ENCODE results near the gene OBP2B. TPM values are rescaled to one million over a fixed set of nuclear protein-coding genes. Genes with fewer than 3 reads are reported as not detected.
"Not testable (repeated sequence)": the region's sequence is repeated elsewhere in the genome, so short reads cannot be mapped to it uniquely, and the experiment has no call there.

OBP2B gene
- polyA plus RNA-seq, 3 donors: not detected

GRCh38 chr9:133186736-133187135 is 22.3 kb downstream of the OBP2B start:
- H3K27ac ChIP-seq (ENCODE audit: low read depth, low read length): no peak overlapping the region
- 91 to 94% (median 93%) methylated on average over 6 of the region's 6 CpGs for WGBS, 3 donors

- no peak overlapping the region for H3K27ac ChIP-seq (ENCODE audit: low read depth, low read length)
- WGBS, 3 donors: 5 to 14% (median 5%) methylated on average over 7 of the region's 8 CpGs
These were observed 24.1 kb downstream of the OBP2B start for GRCh38 chr9:133184971-133185370.

- WGBS, 3 donors: 75 to 90% (median 87%) methylated on average over 5 of the region's 5 CpGs
- H3K27ac ChIP-seq (ENCODE audit: low read depth, low read length): no peak overlapping the region
These were observed 26.9 kb downstream of the OBP2B start for GRCh38 chr9:133182151-133182550.

GRCh38 chr9:133181561-133181960 is 27.5 kb downstream of the OBP2B start:
- WGBS, 3 donors: 64 to 75% (median 66%) methylated on average over 3 of the region's 3 CpGs
- no peak overlapping the region for H3K27ac ChIP-seq (ENCODE audit: low read depth, low read length)

- no peak overlapping the region for H3K27ac ChIP-seq (ENCODE audit: low read depth, low read length)
- WGBS, 3 donors: 72 to 80% (median 72%) methylated on average over 5 of the region's 5 CpGs
These were observed 28.1 kb downstream of the OBP2B start for GRCh38 chr9:133180953-133181352.

DNA sequence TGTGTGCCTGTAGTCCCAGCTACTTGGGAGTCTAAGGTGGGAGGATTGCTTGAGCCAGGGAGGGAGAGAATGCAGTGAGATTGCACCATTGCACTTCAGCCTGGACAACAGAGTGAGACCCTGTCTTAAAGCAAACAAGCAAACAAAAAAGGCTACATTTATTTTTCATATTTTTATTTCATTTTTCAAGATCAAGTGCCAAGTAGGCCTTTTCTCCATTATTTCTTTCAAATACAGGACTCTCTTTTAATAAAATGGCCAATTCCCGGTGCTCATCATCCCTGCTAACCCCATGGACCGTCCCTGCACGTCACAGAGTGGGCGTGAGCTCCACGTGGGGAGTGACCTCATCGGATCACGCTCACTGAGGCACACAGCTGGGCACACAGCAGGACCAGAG is 36.0 kb downstream of the OBP2B start:
- H3K27ac ChIP-seq (ENCODE audit: low read depth, low read length): no peak overlapping the region
- WGBS, 3 donors: 80 to 88% (median 80%) methylated on average over 7 of the region's 7 CpGs

DNA sequence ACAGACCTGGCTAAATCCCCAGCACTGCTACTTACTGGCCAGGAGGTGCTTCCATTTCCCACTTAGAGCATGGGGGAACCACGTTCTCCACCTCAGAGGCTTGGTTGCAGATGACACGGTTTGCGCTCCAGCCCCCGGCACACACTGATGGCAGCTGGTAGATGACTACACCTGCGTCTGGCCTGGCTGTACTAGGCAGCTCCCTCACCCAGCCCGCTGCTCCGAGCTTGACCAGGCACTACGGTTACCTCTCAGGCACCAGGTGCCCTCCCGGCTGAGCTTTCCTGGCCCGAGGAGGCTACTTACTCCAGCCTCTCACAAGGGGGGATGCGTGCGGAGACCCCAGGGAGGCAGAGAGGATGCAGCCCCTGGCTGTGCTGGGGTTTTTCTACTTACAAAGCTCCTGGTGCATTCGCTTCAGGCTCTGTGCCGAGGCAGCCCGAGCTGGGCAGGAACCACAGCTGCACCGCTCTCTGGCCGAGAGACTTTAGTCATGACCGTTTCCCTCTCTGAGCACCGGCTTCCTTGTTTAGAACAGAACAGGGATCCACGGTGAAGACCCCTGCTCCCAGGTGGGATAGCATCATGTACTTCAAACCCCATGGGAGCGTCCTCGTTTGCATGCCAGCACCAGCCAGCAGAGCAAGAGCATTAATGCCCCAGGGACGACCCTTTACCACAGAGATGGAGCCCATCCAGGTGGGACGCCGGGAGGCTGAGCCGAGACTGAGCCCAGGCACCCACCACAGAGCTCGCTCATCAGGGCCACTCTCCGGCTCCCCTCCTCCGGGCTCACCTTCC is 37.7 kb downstream of the OBP2B start:
- WGBS, 3 donors: 70 to 79% (median 78%) methylated on average over 29 of the region's 29 CpGs

GRCh38 chr9:133170716-133171115 is 38.3 kb downstream of the OBP2B start:
- WGBS, 3 donors: 90 to 93% (median 92%) methylated on average over 11 of the region's 11 CpGs

More for the DNA sequence above, 37.7 kb downstream of the OBP2B start:
- H3K27ac ChIP-seq (ENCODE audit: low read depth, low read length): no peak overlapping the region

DNA sequence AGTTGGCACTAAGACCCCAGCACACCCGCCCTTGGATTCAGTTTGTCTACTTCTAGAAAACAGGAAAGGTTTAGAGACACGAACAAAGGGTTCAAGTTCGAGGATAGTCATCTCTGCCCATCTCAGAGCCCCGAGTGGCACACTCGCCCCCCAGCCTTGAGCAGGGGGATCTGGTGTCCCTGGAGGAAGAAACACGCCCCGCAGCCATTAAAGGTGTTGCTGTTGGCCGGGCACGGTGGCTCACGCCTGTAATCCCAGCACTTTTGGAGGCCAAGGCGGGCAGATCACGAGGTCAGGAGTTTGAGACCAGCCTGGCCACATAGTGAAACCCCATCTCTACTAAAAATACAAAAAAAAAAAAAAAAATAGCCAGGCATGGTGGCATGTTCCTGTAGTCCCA is 39.4 kb downstream of the OBP2B start:
- 87 to 93% (median 91%) methylated on average over 12 of the region's 12 CpGs for WGBS, 3 donors
- H3K27ac ChIP-seq (ENCODE audit: low read depth, low read length): not testable (repeated sequence)

More at GRCh38 chr9:133170716-133171115, 38.3 kb downstream of the OBP2B start:
- H3K27ac ChIP-seq (ENCODE audit: low read depth, low read length): no peak overlapping the region

DNA sequence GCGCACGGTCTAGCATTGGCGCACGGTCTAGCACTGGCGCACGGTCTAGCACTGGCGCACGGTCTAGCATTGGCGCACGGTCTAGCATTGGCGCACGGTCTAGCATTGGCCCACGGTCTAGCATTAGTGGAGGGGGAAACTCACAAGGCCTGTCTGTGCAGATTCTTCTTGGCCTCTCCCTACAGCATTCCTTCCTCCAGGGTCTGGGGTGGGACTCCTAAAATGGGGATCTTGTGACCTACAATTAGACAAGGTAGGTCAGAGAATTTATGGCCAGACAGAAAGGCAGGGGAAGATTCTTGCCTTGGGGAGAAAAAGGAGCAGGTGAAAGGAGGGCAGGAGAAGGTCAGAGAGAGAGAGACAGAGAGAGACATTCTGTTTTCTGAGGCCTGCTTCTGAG is 39.9 kb downstream of the OBP2B start:
- WGBS, 3 donors: 94 to 97% (median 96%) methylated on average over 13 of the region's 13 CpGs
- H3K27ac ChIP-seq (ENCODE audit: low read depth, low read length): no peak overlapping the region

- 60 to 72% (median 70%) methylated on average over 6 of the region's 6 CpGs for WGBS, 3 donors
- H3K27ac ChIP-seq (ENCODE audit: low read depth, low read length): no peak overlapping the region
These were observed 40.6 kb downstream of the OBP2B start for GRCh38 chr9:133168432-133168831.

- H3K27ac ChIP-seq (ENCODE audit: low read depth, low read length): no peak overlapping the region
- WGBS, 3 donors: 81 to 91% (median 87%) methylated on average over 3 of the region's 3 CpGs
These were observed 41.3 kb downstream of the OBP2B start for GRCh38 chr9:133167769-133168168.

DNA sequence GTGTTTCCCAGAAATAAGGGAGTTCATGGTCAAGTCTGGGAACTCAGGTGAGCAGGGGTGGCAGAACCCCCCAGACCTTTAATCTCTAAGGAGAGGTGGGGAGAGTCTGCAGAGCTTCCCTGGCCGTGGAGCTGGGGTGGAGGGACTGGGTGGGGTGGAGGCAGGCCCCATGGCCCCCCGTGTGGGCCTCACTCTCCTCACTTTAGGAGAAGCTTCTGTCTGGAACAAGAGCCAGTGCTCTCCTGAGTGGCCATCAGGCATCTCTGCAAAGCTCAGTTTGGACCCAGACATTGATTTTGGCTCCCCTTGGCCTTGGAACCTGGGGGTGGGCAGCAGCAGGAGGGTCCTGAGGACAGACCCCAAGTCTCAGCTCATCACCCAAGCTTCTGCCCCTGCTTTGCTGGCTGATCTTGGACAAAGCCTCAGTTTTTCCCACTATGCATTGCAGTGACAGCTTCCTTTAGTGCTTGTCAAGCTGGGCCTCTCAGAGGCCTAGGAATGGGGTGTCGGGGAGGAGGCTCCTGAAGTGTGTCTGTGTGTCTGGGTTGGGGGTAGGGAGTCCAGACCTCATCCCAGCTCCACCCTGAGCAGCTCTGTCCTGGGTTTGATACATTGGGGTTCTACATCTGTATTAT is 41.8 kb downstream of the OBP2B start:
- H3K27ac ChIP-seq (ENCODE audit: low read depth, low read length): no peak overlapping the region
- 70 to 81% (median 76%) methylated on average over 3 of the region's 3 CpGs for WGBS, 3 donors

DNA sequence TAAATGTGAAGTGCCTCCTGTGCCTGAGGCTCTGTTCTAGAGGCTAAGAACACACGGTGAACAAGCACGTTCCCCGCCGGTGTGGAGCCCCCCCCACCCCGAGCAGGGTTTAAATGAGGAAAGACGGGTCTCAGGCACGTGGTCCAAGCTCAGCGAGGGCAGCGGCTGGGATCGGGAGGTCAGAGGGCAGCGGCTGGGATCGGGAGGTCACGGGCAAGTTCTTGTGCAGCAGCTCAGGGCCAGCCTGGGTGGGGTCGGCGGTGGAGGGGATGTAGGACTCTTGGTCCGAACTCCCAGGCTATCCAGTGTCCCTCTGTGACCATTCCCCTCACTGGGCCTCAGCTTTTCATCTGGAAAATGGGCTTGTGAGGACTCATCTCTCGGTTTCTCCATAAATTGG is 42.7 kb downstream of the OBP2B start:
- 74 to 86% (median 84%) methylated on average over 17 of the region's 17 CpGs for WGBS, 3 donors
- H3K27ac ChIP-seq (ENCODE audit: low read depth, low read length): no peak overlapping the region

- no peak overlapping the region for H3K27ac ChIP-seq (ENCODE audit: low read depth, low read length)
- WGBS, 3 donors: 90 to 95% (median 91%) methylated on average over 2 of the region's 2 CpGs
These were observed 43.7 kb downstream of the OBP2B start for GRCh38 chr9:133165452-133165730.

DNA sequence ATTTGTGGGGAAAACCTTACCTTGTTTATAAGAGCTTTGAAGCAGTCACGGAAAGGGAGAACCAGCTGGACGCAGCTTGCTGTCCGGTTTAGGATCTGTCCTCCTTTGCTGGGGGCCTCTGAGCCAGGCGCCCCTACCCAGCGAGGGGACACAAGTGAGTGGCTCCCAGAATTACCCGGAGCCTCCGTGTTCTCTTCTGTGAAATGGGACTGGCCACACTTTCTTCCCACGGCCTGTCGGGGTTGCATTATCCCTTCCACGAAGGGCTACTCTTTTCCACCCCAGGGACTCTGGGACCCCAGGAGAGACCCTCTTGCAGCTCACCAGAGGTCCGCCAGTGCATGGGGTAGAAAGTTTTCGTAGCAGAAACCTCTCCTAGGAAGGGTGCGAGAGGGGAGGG is 44.9 kb downstream of the OBP2B start:
- H3K27ac ChIP-seq (ENCODE audit: low read depth, low read length): no peak overlapping the region
- 63 to 80% (median 67%) methylated on average over 13 of the region's 13 CpGs for WGBS, 3 donors

DNA sequence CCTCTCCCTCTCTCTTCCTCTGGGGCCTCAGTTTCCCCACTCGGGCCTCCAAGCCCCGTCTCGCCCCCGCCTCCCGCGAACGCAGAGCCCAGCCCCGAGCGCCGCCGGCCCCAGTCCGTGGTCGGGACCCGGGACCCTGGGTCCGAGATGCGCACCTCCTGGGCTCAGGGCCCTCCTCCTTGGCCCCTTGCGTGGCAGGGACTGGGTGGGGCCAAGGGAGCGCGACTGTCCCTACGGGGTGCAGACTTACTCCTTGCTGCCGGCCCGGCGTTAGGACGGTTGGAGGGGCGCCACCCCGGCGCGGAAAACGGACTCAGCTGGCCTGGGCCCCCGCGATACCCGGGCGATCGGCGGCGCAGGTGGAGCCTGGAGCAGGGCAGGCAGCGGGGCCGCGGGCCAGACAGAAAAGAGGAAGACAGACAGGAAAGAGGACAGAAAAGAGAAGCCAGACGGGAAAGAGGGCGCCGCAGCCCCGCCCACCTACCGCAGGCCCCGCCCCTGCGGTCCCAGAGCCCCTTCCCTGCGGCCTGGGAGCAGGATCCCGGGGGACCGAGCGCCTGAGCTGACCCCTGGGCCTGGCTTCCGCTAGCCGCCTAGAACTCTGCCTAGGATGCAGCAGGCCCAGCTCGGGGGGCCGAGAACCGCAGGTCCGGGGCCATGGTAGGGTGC is 45.4 kb downstream of the OBP2B start, which contains the start of gene GBGT1:
TSS of gene GBGT1 (minus strand) at position 411 of the 669 bp plus-strand sequence. CDS start 1,502 bp downstream, outside the sequence.
- no peak within 1 kb of the TSS for H3K27ac ChIP-seq (ENCODE audit: low read depth, low read length)
- 1 to 3% (median 2%) methylated on average over 54 to 55 of the region's 56 CpGs for WGBS, 3 donors

- WGBS, 3 donors: 27 to 41% (median 35%) methylated on average over 48 to 54 of the region's 54 CpGs
- no peak overlapping the region for H3K27ac ChIP-seq (ENCODE audit: low read depth, low read length)
These were observed 46.1 kb downstream of the OBP2B start for GRCh38 chr9:133162861-133163503.

DNA sequence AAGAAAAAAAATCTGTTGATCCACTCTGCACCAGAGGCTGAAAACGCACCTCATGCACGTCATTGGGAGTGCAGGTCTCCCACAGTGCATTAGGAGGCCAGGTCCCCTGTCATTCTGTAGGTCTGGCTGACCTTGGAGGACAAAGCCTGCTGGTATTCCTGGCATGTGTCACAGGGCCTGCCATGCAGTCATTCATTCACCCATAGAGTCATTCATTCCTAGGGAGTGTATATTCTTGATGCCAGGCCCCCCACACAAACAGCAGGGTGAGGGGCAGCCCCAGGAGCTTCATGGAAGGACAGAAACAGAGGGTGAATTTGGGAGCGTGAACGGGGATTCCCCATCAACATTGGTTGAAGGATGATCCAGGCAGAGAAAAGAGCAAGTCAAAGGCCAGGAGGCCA is 47.5 kb downstream of the OBP2B start:
- 59 to 87% (median 71%) methylated on average over 4 of the region's 4 CpGs for WGBS, 3 donors
- no peak overlapping the region for H3K27ac ChIP-seq (ENCODE audit: low read depth, low read length)

Measured in adipose tissue (tissue), 3 donors.